ENCODE data around the gene ZBED6.
A peak's percentile ranks its signal among the peaks of the same experiment; 100 is the strongest.
"Not testable (repeated sequence)": the region's sequence is repeated elsewhere in the genome, so short reads cannot be mapped to it uniquely, and the experiment has no call there.

Gene ZBED6

DNA sequence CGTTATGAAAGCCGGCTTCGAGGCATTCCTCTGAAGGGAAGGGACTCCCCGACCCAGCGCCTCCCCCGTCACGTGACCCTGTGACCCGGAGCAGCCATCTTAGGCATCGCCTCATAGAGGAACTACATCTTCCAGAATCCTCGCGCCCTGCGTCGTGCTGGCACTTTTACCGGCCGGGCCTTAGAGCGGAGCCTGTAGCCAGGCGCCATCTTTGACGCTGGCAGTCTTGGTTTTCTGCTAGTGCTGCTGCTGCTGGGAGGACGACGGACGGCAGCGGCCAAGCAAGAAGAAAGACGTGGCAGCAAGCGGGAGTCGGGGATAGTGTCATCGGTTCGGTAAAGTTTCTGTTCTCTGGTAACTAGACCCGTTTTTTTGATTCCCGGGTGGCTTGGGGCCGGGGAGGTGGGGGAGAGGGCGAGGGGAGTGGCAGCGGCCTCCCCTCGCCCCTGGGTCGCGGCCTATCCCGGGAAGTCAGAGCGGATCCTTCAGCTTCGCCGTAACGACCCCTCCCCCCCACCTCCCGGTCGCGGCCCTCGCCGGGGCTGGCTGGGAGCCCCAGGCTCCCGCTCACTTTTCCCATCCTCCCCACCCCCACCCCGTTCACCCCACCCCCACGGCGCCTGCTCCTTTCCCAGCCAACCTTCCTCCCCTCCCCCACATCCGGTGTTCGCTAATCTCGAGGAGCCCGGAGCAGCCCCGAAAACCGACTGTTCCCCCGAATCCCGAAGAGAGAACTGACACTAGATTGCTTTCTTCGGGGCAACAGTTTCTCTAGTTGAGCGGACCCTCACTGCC lies at the start of gene ZBED6, which contains the start of gene ZC3H11A:
Gene ZBED6, plus strand, starts transcription at position 183 of the 795 bp plus-strand sequence. CDS start 1,900 bp downstream, outside the sequence.
Gene ZC3H11A, plus strand, starts transcription at position 183 of the 795 bp plus-strand sequence. CDS start 21,448 bp downstream, outside the sequence.
- Histone ChIP-seq H3K36me3 (ENCODE audit: insufficient read depth, low read length) (0 out of 2 replicates have a peak, but pooled peaks cover 4% of the 10 kb centered on the region), H3K4me1 (ENCODE audit: insufficient read depth, low read length) (no peaks in the 10 kb centered on the region; the same call in 1 of the 2 replicates)

DNA sequence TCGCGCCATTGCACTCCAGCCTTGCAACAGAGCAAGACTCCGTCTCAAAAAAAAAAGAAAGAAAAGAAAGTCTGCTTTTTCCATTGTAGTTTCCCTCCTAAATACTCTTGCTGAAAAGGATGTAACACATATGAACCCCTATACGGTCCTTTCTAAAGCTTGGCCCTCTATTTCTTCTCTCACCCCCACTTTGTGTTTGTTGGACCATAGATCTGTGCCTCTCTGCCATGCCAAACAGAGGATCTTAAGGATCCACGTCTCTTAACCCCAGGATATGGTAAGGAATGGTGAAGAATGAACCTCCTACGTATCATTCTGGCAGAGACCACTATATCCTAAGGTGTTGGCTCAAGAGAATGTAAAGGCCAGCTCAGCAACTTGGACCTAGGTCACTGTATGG lies 49.1 kb upstream of the ZBED6 start:
- Histone ChIP-seq H3K9ac (ENCODE audit: low read depth, low read length) (no peak overlapping the region), H3K4me1 (ENCODE audit: insufficient read depth, low read length) (peaks cover 22% of the 10 kb centered on the region), H3K36me3 (ENCODE audit: insufficient read depth, low read length) (no peaks in the 10 kb centered on the region), H3K9me3 (ENCODE audit: control insufficient read depth, insufficient read depth, low read length) (no peaks in the 10 kb centered on the region)

More for the DNA sequence above, at the start of gene ZBED6, which contains the start of gene ZC3H11A:
- Histone ChIP-seq H3K9ac (ENCODE audit: low read depth, low read length) (peak within 1 kb of the TSS; percentile 73), H3K9me3 (ENCODE audit: control insufficient read depth, insufficient read depth, low read length) (no peaks in the 10 kb centered on the region)

DNA sequence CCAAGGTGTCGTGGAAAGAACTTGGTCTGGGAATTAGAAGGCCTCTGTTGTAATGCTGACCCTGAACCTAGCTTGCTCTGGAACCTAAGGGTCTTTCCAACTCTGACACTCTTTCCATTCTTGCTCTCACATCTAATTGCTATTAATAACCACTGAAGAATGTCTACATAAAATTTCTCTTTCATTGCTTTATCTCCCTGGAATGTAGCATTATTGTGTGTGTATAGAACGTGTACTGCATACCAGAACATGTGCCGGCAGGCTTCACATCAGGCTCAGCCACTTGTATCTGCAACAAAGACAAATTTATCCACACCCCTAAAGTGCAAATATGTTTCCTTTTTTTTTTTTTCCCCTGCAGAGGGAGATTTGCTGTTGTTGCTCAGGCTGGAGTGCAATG lies 44.4 kb upstream of the ZBED6 start:
- H3K36me3 ChIP-seq (ENCODE audit: insufficient read depth, low read length) = no peaks in the 10 kb centered on the region
- H3K9me3 ChIP-seq (ENCODE audit: control insufficient read depth, insufficient read depth, low read length) = no peaks in the 10 kb centered on the region
- H3K4me1 ChIP-seq (ENCODE audit: insufficient read depth, low read length) = peaks cover 8% of the 10 kb centered on the region
- no peak overlapping the region for H3K9ac ChIP-seq (ENCODE audit: low read depth, low read length)

GRCh38 chr1:203751618-203752361 lies 43.6 kb upstream of the ZBED6 start:
- not testable (repeated sequence) for H3K4me1 ChIP-seq (ENCODE audit: insufficient read depth, low read length); H3K9me3 ChIP-seq (ENCODE audit: control insufficient read depth, insufficient read depth, low read length)

GRCh38 chr1:203754455-203754864 lies 41.0 kb upstream of the ZBED6 start:
- H3K36me3 ChIP-seq (ENCODE audit: insufficient read depth, low read length) = no peaks in the 10 kb centered on the region
- no peak overlapping the region for H3K9ac ChIP-seq (ENCODE audit: low read depth, low read length)
- H3K4me1 ChIP-seq (ENCODE audit: insufficient read depth, low read length) = peaks cover 8% of the 10 kb centered on the region
- no peaks in the 10 kb centered on the region for H3K9me3 ChIP-seq (ENCODE audit: control insufficient read depth, insufficient read depth, low read length)

More at GRCh38 chr1:203751618-203752361, 43.6 kb upstream of the ZBED6 start:
- not testable (repeated sequence) for H3K36me3 ChIP-seq (ENCODE audit: insufficient read depth, low read length); H3K9ac ChIP-seq (ENCODE audit: low read depth, low read length)

GRCh38 chr1:203756036-203756435 lies 39.4 kb upstream of the ZBED6 start:
- no peaks in the 10 kb centered on the region for H3K9me3 ChIP-seq (ENCODE audit: control insufficient read depth, insufficient read depth, low read length)
- H3K9ac ChIP-seq (ENCODE audit: low read depth, low read length) = no peak overlapping the region
- H3K4me1 ChIP-seq (ENCODE audit: insufficient read depth, low read length) = peaks cover 8% of the 10 kb centered on the region
- H3K36me3 ChIP-seq (ENCODE audit: insufficient read depth, low read length) = no peaks in the 10 kb centered on the region

DNA sequence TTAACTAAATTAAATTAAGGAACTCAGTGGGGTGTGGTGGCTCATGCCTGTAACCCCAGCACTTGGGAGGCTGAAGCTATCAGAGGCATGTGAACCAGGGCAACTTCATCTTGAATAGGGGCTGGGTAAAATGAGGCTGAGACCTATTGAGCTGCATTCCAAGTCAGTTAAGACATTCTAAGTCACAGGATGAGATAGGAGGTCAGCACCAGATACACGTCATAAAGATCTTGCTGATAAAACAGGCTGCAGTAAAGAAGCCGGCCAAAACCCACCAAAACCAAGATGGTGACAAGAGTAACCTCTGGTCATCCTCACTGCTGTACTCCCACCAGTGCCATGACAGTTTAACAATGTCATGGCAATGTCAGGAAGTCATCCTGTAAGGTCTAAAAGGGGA lies 36.7 kb upstream of the ZBED6 start:
- not testable (repeated sequence) for H3K9me3 ChIP-seq (ENCODE audit: control insufficient read depth, insufficient read depth, low read length); H3K4me1 ChIP-seq (ENCODE audit: insufficient read depth, low read length); H3K9ac ChIP-seq (ENCODE audit: low read depth, low read length); H3K36me3 ChIP-seq (ENCODE audit: insufficient read depth, low read length)

DNA sequence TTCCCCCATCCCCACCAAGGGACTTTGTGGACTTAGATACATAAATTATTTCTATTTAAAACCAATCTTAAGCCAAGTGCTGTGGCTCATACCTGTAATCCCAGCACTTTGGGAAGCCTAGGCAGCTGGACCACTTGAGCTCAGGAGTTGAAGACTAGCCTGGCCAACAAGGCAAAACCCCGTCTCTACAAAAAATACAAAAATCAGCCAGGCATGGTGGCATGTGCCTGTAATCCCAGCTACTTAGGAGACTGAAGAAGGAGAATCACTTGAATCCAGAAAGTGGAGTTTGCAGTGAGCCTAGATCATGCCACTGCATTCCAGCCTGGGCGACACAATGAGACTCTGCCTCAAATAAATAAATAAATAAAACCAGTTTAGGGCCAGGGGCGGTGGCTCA lies 34.9 kb upstream of the ZBED6 start:
- no peaks in the 10 kb centered on the region for H3K9me3 ChIP-seq (ENCODE audit: control insufficient read depth, insufficient read depth, low read length)
- no peak overlapping the region for H3K9ac ChIP-seq (ENCODE audit: low read depth, low read length)
- H3K36me3 ChIP-seq (ENCODE audit: insufficient read depth, low read length) = no peaks in the 10 kb centered on the region
- H3K4me1 ChIP-seq (ENCODE audit: insufficient read depth, low read length) = no peaks in the 10 kb centered on the region; the same call in 1 of the 2 replicates

- not testable (repeated sequence) for H3K9me3 ChIP-seq (ENCODE audit: control insufficient read depth, insufficient read depth, low read length); H3K9ac ChIP-seq (ENCODE audit: low read depth, low read length); H3K4me1 ChIP-seq (ENCODE audit: insufficient read depth, low read length); H3K36me3 ChIP-seq (ENCODE audit: insufficient read depth, low read length)
These were observed 33.5 kb upstream of the ZBED6 start for GRCh38 chr1:203761958-203762357.

DNA sequence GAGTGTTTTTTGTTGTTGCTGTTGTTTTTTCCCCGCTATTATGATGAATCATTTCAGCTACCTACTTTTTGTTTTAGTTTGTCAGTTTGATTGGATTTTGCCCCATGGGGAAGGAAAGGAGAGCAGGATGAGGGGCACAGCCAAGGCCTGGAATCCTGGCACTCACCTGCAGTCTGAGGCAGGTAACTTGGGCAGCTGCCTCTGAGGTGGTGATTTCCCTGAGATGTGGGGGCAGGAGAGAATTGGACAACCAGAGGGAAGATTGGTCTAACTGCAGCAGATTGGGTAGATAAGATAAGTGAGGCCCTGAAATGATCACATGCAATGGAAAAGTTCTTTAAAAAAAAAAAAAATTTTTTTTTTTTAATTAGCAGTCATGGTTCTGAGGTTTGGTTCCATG lies 31.9 kb upstream of the ZBED6 start:
- no peaks in the 10 kb centered on the region for H3K9me3 ChIP-seq (ENCODE audit: control insufficient read depth, insufficient read depth, low read length)
- H3K9ac ChIP-seq (ENCODE audit: low read depth, low read length) = no peak overlapping the region
- H3K4me1 ChIP-seq (ENCODE audit: insufficient read depth, low read length) = no peaks in the 10 kb centered on the region
- H3K36me3 ChIP-seq (ENCODE audit: insufficient read depth, low read length) = no peaks in the 10 kb centered on the region

- H3K9me3 ChIP-seq (ENCODE audit: control insufficient read depth, insufficient read depth, low read length) = no peaks in the 10 kb centered on the region
- H3K36me3 ChIP-seq (ENCODE audit: insufficient read depth, low read length) = no peaks in the 10 kb centered on the region
- no peaks in the 10 kb centered on the region for H3K4me1 ChIP-seq (ENCODE audit: insufficient read depth, low read length)
- H3K9ac ChIP-seq (ENCODE audit: low read depth, low read length) = no peak overlapping the region
These were observed 31.1 kb upstream of the ZBED6 start for GRCh38 chr1:203764105-203765028.

- Histone ChIP-seq H3K9ac (ENCODE audit: low read depth, low read length) (no peak within 1 kb of the TSS), H3K9me3 (ENCODE audit: control insufficient read depth, insufficient read depth, low read length) (no peaks in the 10 kb centered on the region), H3K4me1 (ENCODE audit: insufficient read depth, low read length) (no peaks in the 10 kb centered on the region), H3K36me3 (ENCODE audit: insufficient read depth, low read length) (no peaks in the 10 kb centered on the region)
These were observed 30.2 kb upstream of the ZBED6 start, which contains the start of gene LAX1 for GRCh38 chr1:203765029-203765837. LAX1 (plus strand) TSS chr1:203765183; CDS start chr1:203765566, 383 bp downstream.

DNA sequence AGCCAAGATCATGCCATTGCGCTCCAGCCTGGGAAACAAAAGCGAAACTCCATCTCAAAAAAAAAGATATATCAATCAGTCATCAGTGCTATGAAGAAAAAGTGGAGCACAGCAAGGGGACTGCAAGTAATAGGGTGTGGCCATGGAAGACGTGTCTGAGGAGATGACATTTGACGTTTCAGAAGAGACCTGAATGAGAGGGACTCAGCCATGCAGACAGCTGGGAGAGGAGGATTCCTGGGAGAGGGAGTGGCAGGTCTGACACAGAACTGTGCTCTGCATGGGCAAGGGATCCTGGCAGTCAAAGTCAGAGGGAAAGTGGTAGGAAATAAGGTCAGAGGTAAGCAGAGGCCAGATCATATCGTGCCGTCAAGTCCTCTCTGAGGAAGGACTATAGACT lies 27.2 kb upstream of the ZBED6 start:
- H3K9ac ChIP-seq (ENCODE audit: low read depth, low read length) = no peak overlapping the region
- no peaks in the 10 kb centered on the region for H3K9me3 ChIP-seq (ENCODE audit: control insufficient read depth, insufficient read depth, low read length)
- peaks cover 6% of the 10 kb centered on the region; the same call in 1 of the 2 replicates for H3K4me1 ChIP-seq (ENCODE audit: insufficient read depth, low read length)
- no peaks in the 10 kb centered on the region for H3K36me3 ChIP-seq (ENCODE audit: insufficient read depth, low read length)
